ENCODE measurements around the gene OR2A12. TPM values are rescaled to one million over a fixed set of nuclear protein-coding genes. Genes with fewer than 3 reads are reported as not detected.

OR2A12 gene, protein sequence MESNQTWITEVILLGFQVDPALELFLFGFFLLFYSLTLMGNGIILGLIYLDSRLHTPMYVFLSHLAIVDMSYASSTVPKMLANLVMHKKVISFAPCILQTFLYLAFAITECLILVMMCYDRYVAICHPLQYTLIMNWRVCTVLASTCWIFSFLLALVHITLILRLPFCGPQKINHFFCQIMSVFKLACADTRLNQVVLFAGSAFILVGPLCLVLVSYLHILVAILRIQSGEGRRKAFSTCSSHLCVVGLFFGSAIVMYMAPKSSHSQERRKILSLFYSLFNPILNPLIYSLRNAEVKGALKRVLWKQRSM
- total RNA-seq = not detected in 2 replicates

DNA sequence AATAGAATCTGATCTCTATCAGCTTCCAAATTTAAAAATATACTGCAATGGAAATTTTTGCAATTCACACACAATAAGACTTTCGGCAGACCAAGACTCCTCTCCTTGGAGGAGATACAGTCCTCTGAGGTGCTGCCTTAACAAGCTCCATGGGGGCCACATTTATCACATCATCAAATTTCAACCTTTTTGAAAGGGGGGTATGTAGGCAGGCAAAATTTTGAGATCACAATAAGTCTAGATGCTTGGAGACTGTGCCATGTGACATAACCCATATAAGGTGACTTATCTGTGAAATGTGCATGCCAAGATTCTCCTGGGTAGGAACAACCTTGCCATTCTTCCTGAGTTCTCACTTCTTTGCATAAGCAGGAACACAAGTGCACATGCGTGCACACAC, at the start of gene OR2A12:
TSS of gene OR2A12 (plus strand) at position 301 of the 400 bp plus-strand sequence. CDS start 8,830 bp downstream, outside the sequence.

DNA sequence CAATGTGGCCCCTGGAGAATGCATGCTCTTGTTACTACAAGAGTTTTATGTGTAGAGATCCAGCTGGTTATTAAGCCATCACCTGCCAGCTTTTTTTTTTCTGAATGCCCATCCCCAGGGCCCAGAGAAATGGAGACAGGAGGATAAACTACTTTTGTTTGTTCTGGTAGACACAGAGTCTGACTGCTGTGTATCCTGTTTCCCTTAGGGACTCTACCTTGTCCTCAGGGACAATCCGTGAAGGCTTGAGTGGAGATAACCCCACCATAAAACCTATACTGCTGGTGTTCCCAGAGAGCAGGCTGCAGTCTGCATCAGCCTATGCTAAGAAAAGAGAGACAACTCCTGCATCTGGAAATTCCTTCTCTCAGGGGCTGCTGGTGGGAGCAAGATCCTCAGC, 37.4 kb upstream of the OR2A12 start, which contains the start of gene OR2A5:
TSS of gene OR2A5 (plus strand) at position 301 of the 400 bp plus-strand sequence. CDS start 1,454 bp downstream, outside the sequence.

DNA sequence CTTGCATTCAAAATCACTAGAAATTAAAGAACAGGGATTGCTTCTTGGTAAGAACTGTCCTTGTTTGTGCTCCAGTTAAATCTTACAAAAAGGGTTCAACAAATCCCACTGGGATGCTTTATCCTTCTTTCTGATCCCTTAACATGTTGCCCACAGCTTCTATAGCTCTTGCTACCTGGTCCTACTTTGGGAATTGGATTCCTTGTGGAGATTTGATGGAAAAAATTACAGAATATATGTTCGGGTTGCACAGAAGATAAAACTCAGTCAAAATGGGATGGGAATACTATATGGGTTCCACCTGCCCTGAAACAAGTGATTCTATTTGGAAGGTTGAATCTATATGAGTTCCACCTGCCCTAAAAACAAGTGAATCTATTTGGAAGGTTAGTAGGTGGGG, 16.6 kb upstream of the OR2A12 start, which contains the start of gene OR2A25:
TSS of gene OR2A25 (plus strand) at position 301 of the 400 bp plus-strand sequence. CDS start 4,409 bp downstream, outside the sequence.

DNA sequence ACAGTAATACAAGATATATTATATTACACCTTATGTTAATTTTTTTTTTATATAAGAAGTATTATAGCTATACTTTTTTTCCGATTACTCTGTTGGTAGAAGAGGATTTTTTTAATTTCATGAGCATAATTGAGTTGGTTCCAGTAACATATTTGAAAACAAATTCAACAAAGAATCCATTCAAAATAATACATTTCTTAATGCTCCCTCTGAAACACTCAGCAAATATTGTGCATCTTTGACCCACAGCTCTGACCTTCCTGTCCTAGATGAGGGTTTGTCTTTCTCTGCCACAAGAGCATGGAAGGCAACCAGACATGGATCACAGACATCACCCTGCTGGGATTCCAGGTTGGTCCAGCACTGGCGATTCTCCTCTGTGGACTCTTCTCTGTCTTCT, 23.2 kb downstream of the OR2A12 start, which contains the start of gene OR2A2:
TSS of gene OR2A2 (plus strand) at position 301 of the 400 bp plus-strand sequence. CDS start at position 301, 0 bp downstream.

GRCh38 chr7:144122876-144123275, 36.8 kb downstream of the OR2A12 start, which contains the start of gene OR2A14:
TSS of gene OR2A14 (plus strand) at chr7:144123176. CDS start at chr7:144129113, 5,937 bp downstream.

Other genes starting within 250 kb of the OR2A12 start
- gene TCAF1, start 184.1 kb upstream of the OR2A12 start, total RNA-seq = 76.6 and 100 TPM in 2 replicates
- gene OR2F2, start 151.0 kb upstream of the OR2A12 start, total RNA-seq = not detected in 2 replicates
- gene OR2F1, start 131.4 kb upstream of the OR2A12 start, total RNA-seq = under 0.01 TPM in 1 of 2 replicates, not detected in the other
- gene OR6B1, start 86.0 kb upstream of the OR2A12 start, total RNA-seq = not detected in 2 replicates
- not detected in 2 replicates for gene OR2A5, start 37.3 kb upstream of the OR2A12 start, total RNA-seq
- gene OR2A25, start 16.5 kb upstream of the OR2A12 start, total RNA-seq = not detected in 2 replicates
- gene OR2A2, start 23.3 kb downstream of the OR2A12 start, total RNA-seq = not detected in 2 replicates
- gene OR2A14, start 36.9 kb downstream of the OR2A12 start, total RNA-seq = not detected in 2 replicates
- 1.3 and 2.0 TPM in 2 replicates for gene CTAGE4, start 97.2 kb downstream of the OR2A12 start, total RNA-seq
- gene ARHGEF35, start 109.6 kb downstream of the OR2A12 start, total RNA-seq = 2.3 and 2.8 TPM in 2 replicates
- 0.15 TPM in 1 of 2 replicates, not detected in the other for gene OR2A42, start 153.3 kb downstream of the OR2A12 start, total RNA-seq
- gene OR2A7, start 178.5 kb downstream of the OR2A12 start, total RNA-seq = 0.29 and 0.33 TPM in 2 replicates
- not detected in 2 replicates for gene CTAGE8, start 183.0 kb downstream of the OR2A12 start, total RNA-seq
- under 0.01 and 0.15 TPM in 2 replicates for gene OR2A1, start 226.1 kb downstream of the OR2A12 start, total RNA-seq

Data from smooth muscle cell of trachea (primary cell).